Mesendoderm (in vitro differentiated cells): ENCODE results near the gene LMBR1.

Experiments
- DNase-seq: peaks from one replicate; pipeline ENCODE4 v3.0.0; 2013
- H2AK5ac ChIP-seq: 2 replicates; pipeline ENCODE4 v1.6.1; 2013; ENCODE audit warnings: low read length, inconsistent platforms
- H2BK120ac ChIP-seq: 2 replicates; pipeline ENCODE4 v1.6.1; 2013; ENCODE audit warnings: low read depth, mild to moderate bottlenecking, low read length, moderate library complexity, mixed read lengths
- H2BK15ac ChIP-seq: replicated peaks from 2 replicates; pipeline ENCODE4 v1.6.1; 2013; ENCODE audit warnings: low read depth, mild to moderate bottlenecking, moderate library complexity
- H2BK5ac ChIP-seq: 2 replicates; pipeline ENCODE4 v1.6.1; 2013; ENCODE audit warnings: low read length, inconsistent platforms
- H3K18ac ChIP-seq: 2 replicates; pipeline ENCODE4 v1.6.1; 2013; ENCODE audit warnings: mild to moderate bottlenecking, low read length, mixed read lengths
- H3K23ac ChIP-seq: one replicate; pipeline ENCODE4 v1.6.1; 2013; ENCODE audit warnings: low read length
- H3K27ac ChIP-seq: 2 replicates; pipeline ENCODE4 v1.5.1; 2013; ENCODE audit warnings: low read depth, mild to moderate bottlenecking, inconsistent platforms, low read length, moderate library complexity
- H3K27me3 ChIP-seq: 2 replicates; pipeline ENCODE4 v1.6.1; 2013; ENCODE audit warnings: low read length, control low read depth, mild to moderate bottlenecking, inconsistent platforms; ENCODE audit not compliant: insufficient read depth, poor library complexity
- H3K36me3 ChIP-seq: 2 replicates; pipeline ENCODE4 v1.6.1; 2013; ENCODE audit warnings: low read length, inconsistent platforms; ENCODE audit not compliant: control insufficient read depth, insufficient read depth
- H3K4ac ChIP-seq: one replicate; pipeline ENCODE4 v1.6.1; 2013; ENCODE audit warnings: low read depth, mild to moderate bottlenecking, low read length, moderate library complexity
- H3K4me1 ChIP-seq: 2 replicates; pipeline ENCODE4 v1.6.1; 2013; ENCODE audit warnings: low read depth, low read length, inconsistent platforms; ENCODE audit not compliant: control insufficient read depth
- H3K4me2 ChIP-seq: 2 replicates; pipeline ENCODE4 v1.6.1; 2013; ENCODE audit warnings: low read length
- H3K4me3 ChIP-seq: 2 replicates; pipeline ENCODE4 v1.5.1; 2013; ENCODE audit warnings: mild to moderate bottlenecking, low read length
- H3K56ac ChIP-seq: one replicate; pipeline ENCODE4 v1.6.1; 2013; ENCODE audit warnings: low read length
- H3K79me1 ChIP-seq: 2 replicates; pipeline ENCODE4 v1.6.1; 2013; ENCODE audit warnings: low read length, inconsistent platforms
- H3K79me2 ChIP-seq: 2 replicates; pipeline ENCODE4 v1.6.1; 2013; ENCODE audit warnings: mild to moderate bottlenecking, low read length; ENCODE audit not compliant: control insufficient read depth, insufficient read depth
- H3K9ac ChIP-seq: 2 replicates; pipeline ENCODE4 v1.6.1; 2013; ENCODE audit warnings: low read length, inconsistent platforms
- H4K5ac ChIP-seq: one replicate; pipeline ENCODE4 v1.6.1; 2013; ENCODE audit warnings: low read length
- H4K8ac ChIP-seq: one replicate; pipeline ENCODE4 v1.6.1; 2013; ENCODE audit warnings: low read depth, mild to moderate bottlenecking, control low read depth, low read length, moderate library complexity
- WGBS: extraction: QIAGEN DNeasy Blood & Tissue Kit; methylation state at CpG from one replicate; pipeline ENCODE4 v1.1.7; 2013; ENCODE audit warnings: low lambda C conversion rate, missing lambda C conversion rate; ENCODE audit not compliant: insufficient coverage; ENCODE audit errors: extremely low coverage; 5-methylcytosine and 5-hydroxymethylcytosine counted together

Gene LMBR1

GRCh38 chr7:156733638-156734037 lies 159.3 kb downstream of the LMBR1 start:
- no peak overlapping the region for H4K8ac ChIP-seq
- no peaks in the 10 kb centered on the region for H3K27me3 ChIP-seq
- WGBS, result no CpG with 5 or more reads among the region's 1 CpG
- no peak overlapping the region for H3K18ac ChIP-seq
- no peak overlapping the region for H3K4me2 ChIP-seq
- H2BK15ac ChIP-seq, result no peak overlapping the region
- H3K36me3 ChIP-seq, result no peaks in the 10 kb centered on the region
- H3K9ac ChIP-seq, result no peak overlapping the region
- no peak overlapping the region for H3K4ac ChIP-seq
- H4K5ac ChIP-seq, result no peak overlapping the region
- H3K56ac ChIP-seq, result no peak overlapping the region
- H2AK5ac ChIP-seq, result no peak overlapping the region
- no peak overlapping the region for H2BK5ac ChIP-seq
- H3K79me1 ChIP-seq, result no peaks in the 10 kb centered on the region
- no peak overlapping the region for H3K23ac ChIP-seq
- no peak overlapping the region for H3K4me3 ChIP-seq
- no peaks in the 10 kb centered on the region for H3K79me2 ChIP-seq
- no peak for DNase-seq
- H2BK120ac ChIP-seq, result no peak overlapping the region
- no peaks in the 10 kb centered on the region for H3K4me1 ChIP-seq
- no peak overlapping the region for H3K27ac ChIP-seq

DNA sequence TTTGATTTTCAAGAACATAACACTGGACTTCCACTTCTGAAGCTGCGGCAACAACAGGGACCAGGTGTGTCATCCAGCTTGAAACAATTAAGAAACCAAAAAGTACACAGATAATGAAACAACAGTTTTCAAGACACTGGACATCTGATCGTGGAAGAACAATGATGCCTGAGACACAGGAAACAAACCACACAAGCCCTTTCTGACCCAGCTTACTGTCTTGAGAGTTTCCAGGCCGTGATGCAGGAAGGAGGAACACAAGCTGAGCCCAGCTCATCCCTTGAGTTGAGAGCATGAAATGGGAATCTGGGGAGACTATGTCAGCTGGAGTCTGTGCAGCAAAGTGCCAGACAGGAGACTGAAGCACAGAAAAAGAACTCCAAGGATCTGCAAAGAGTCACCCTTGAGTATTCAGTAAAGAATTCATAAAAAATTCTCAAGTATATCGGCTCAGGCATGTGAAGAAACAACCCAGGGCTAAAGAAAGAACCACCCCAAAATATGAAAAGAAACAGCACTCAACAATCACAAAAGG lies 160.8 kb downstream of the LMBR1 start:
- Histone ChIP-seq H3K4ac (no peak overlapping the region), H2BK5ac (no peak overlapping the region), H3K4me1 (no peaks in the 10 kb centered on the region), H3K79me1 (no peaks in the 10 kb centered on the region), H3K79me2 (no peaks in the 10 kb centered on the region), H3K56ac (no peak overlapping the region), H3K23ac (no peak overlapping the region), H2AK5ac (no peak overlapping the region), H3K27ac (no peak overlapping the region), H3K4me2 (no peak overlapping the region), H2BK15ac (no peak overlapping the region), H3K4me3 (no peak overlapping the region), H3K36me3 (no peaks in the 10 kb centered on the region), H3K18ac (no peak overlapping the region), H4K8ac (no peak overlapping the region), H2BK120ac (no peak overlapping the region), H4K5ac (no peak overlapping the region), H3K9ac (no peak overlapping the region), H3K27me3 (no peaks in the 10 kb centered on the region)
- WGBS, result no CpG with 5 or more reads among the region's 4 CpGs
- no peak for DNase-seq

GRCh38 chr7:156731651-156732050 lies 161.3 kb downstream of the LMBR1 start:
- Histone ChIP-seq H3K36me3 (no peaks in the 10 kb centered on the region), H3K4me2 (no peak overlapping the region), H4K5ac (no peak overlapping the region)

DNA sequence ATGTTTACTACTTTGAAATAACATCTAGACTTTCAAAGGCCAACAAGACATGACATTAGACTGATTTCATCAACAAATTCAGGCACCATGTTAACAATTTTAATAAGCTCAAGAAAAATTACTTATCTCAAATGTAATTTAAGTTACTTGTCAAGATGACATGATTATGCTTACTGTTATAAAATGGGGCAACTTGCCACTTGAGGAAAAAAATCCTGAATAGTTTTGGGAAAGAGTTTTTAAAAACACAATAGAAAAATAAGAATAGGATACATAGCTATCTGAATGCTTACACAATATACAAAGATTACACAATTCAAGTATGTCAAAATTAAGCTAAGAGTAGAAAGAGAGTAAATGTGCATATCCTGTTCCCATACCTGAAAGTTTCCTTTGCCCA lies 167.0 kb downstream of the LMBR1 start:
- Histone ChIP-seq H3K56ac (no peak overlapping the region), H3K23ac (no peak overlapping the region), H3K4me1 (no peaks in the 10 kb centered on the region), H3K27ac (no peak overlapping the region), H3K79me1 (no peaks in the 10 kb centered on the region), H2AK5ac (no peak overlapping the region), H3K4ac (no peak overlapping the region), H3K9ac (no peak overlapping the region), H3K36me3 (no peaks in the 10 kb centered on the region), H4K5ac (no peak overlapping the region), H3K27me3 (no peaks in the 10 kb centered on the region), H3K4me3 (no peak overlapping the region), H3K4me2 (no peak overlapping the region), H3K79me2 (no peaks in the 10 kb centered on the region), H2BK120ac (no peak overlapping the region), H3K18ac (no peak overlapping the region), H4K8ac (no peak overlapping the region), H2BK5ac (no peak overlapping the region), H2BK15ac (no peak overlapping the region)
- DNase-seq, result no peak

More at GRCh38 chr7:156731651-156732050, 161.3 kb downstream of the LMBR1 start:
- no peak for DNase-seq
- Histone ChIP-seq H3K27ac (no peak overlapping the region), H2BK120ac (no peak overlapping the region), H3K56ac (no peak overlapping the region), H3K4ac (no peak overlapping the region), H3K4me1 (no peaks in the 10 kb centered on the region), H2BK15ac (no peak overlapping the region), H3K79me1 (no peaks in the 10 kb centered on the region), H3K23ac (no peak overlapping the region), H3K79me2 (no peaks in the 10 kb centered on the region), H2AK5ac (no peak overlapping the region), H4K8ac (no peak overlapping the region), H3K27me3 (no peaks in the 10 kb centered on the region), H2BK5ac (no peak overlapping the region), H3K4me3 (no peak overlapping the region), H3K18ac (no peak overlapping the region), H3K9ac (no peak overlapping the region)

GRCh38 chr7:156725073-156725472 lies 167.9 kb downstream of the LMBR1 start:
- no CpG with 5 or more reads among the region's 5 CpGs for WGBS
- Histone ChIP-seq H4K8ac (no peak overlapping the region), H2BK120ac (no peak overlapping the region), H3K18ac (no peak overlapping the region), H3K4me1 (no peaks in the 10 kb centered on the region), H2BK5ac (no peak overlapping the region), H2AK5ac (no peak overlapping the region), H3K56ac (no peak overlapping the region), H3K79me1 (no peaks in the 10 kb centered on the region), H3K27me3 (no peaks in the 10 kb centered on the region), H3K79me2 (no peaks in the 10 kb centered on the region), H3K9ac (no peak overlapping the region), H3K36me3 (no peaks in the 10 kb centered on the region), H3K27ac (no peak overlapping the region), H3K4me3 (no peak overlapping the region), H2BK15ac (no peak overlapping the region), H3K4ac (no peak overlapping the region), H3K4me2 (no peak overlapping the region), H3K23ac (no peak overlapping the region), H4K5ac (no peak overlapping the region)
- no peak for DNase-seq

- H3K79me2 ChIP-seq, result no peaks in the 10 kb centered on the region
- H3K27ac ChIP-seq, result no peak overlapping the region
- no peak overlapping the region for H3K4me3 ChIP-seq
- no peak overlapping the region for H3K23ac ChIP-seq
- H3K27me3 ChIP-seq, result no peaks in the 10 kb centered on the region
- H3K4me1 ChIP-seq, result no peaks in the 10 kb centered on the region
- H4K5ac ChIP-seq, result no peak overlapping the region
- H3K79me1 ChIP-seq, result no peaks in the 10 kb centered on the region
- no peak overlapping the region for H3K4ac ChIP-seq
- no peak overlapping the region for H4K8ac ChIP-seq
- H3K4me2 ChIP-seq, result no peak overlapping the region
- H3K36me3 ChIP-seq, result no peaks in the 10 kb centered on the region
- H3K9ac ChIP-seq, result no peak overlapping the region
- whole genome bisulfite sequencing, result no CpG with 5 or more reads among the region's 4 CpGs
- no peak overlapping the region for H2BK120ac ChIP-seq
- no peak overlapping the region for H2BK5ac ChIP-seq
- H3K56ac ChIP-seq, result no peak overlapping the region
- no peak overlapping the region for H2AK5ac ChIP-seq
- DNase-seq, result no peak
- H3K18ac ChIP-seq, result no peak overlapping the region
- no peak overlapping the region for H2BK15ac ChIP-seq
These were observed 170.7 kb downstream of the LMBR1 start for GRCh38 chr7:156722043-156722826.
